Lung (tissue), 12 donors: ENCODE results near the gene HOXB1. TPM values are rescaled to one million over a fixed set of nuclear protein-coding genes. Genes with fewer than 3 reads are reported as not detected.

ENCODE experiments used
- ATAC-seq: fragments of 200-7000 bp; cut with Tn5 transposase; one replicate; pipeline ENCODE4 v1.9.1; 2020; ENCODE audit warnings: moderate number of reproducible peaks; ENCODE audit not compliant: insufficient read depth, low FRiP score
- DNase-seq, 3 donors: peaks; one replicate each; pipeline ENCODE4 v3.0.0-alpha.2; 2013 to 2017
- H3K27ac ChIP-seq, 2 donors: one replicate each; pipeline ENCODE4 v1.5.1; 2013; ENCODE audit warnings: mild to moderate bottlenecking in 2 of 2, moderate library complexity in 2 of 2, control low read depth in 1 of 2, inconsistent platforms in 1 of 2, low read depth in 1 of 2, low read length in 1 of 2
- H3K27me3 ChIP-seq, 3 donors: one replicate each; pipeline ENCODE4 v1.5.1; 2013; ENCODE audit warnings: low read length in 2 of 3; ENCODE audit not compliant: control insufficient read depth in 3 of 3, insufficient read depth in 3 of 3
- H3K36me3 ChIP-seq, 4 donors: one replicate each; pipeline ENCODE4 v1.5.1; 2013; ENCODE audit warnings: low read length in 4 of 4, mild to moderate bottlenecking in 1 of 4, moderate library complexity in 1 of 4; ENCODE audit not compliant: control insufficient read depth in 4 of 4, insufficient read depth in 4 of 4
- H3K4me1 ChIP-seq, 5 donors: one replicate each; pipeline ENCODE4 v1.5.1; 2013; ENCODE audit warnings: low read length in 5 of 5, mild to moderate bottlenecking in 2 of 5, moderate library complexity in 1 of 5; ENCODE audit not compliant: control insufficient read depth in 5 of 5, insufficient read depth in 5 of 5
- H3K4me3 ChIP-seq: one replicate; pipeline ENCODE4 v1.5.1; 2013; ENCODE audit warnings: mild to moderate bottlenecking, control low read depth, moderate library complexity
- H3K9ac ChIP-seq, 2 donors: one replicate each; pipeline ENCODE4 v1.5.1; 2013; ENCODE audit warnings: low read length in 2 of 2, control low read depth in 1 of 2; ENCODE audit not compliant: insufficient read depth in 1 of 2
- H3K9me3 ChIP-seq, 4 donors: one replicate each; pipeline ENCODE4 v1.5.1; 2013; ENCODE audit warnings: low read length in 3 of 4, mild to moderate bottlenecking in 1 of 4, moderate library complexity in 1 of 4; ENCODE audit not compliant: control insufficient read depth in 4 of 4, insufficient read depth in 3 of 4
- CTCF ChIP-seq: IDR thresholded peaks from 2 replicates; pipeline ENCODE4 v1.5.1; 2012; ENCODE audit warnings: mild to moderate bottlenecking; ENCODE audit errors: control extremely low read depth, extremely low read depth
- WGBS, 2 donors: extraction: QIAGEN DNeasy Blood & Tissue Kit; methylation state at CpG; one replicate each; pipeline ENCODE4 v1.1.7; 2013; 5-methylcytosine and 5-hydroxymethylcytosine counted together
- polyA plus RNA-seq, 2 donors: library from polyadenylated mRNA; stranded (reverse); fragments of 200-250 nt; gene quantifications; one replicate each; pipeline ENCODE4 v1.2.1, GENCODE V29; 2013
- total RNA-seq, 2 donors: library from RNA; depleted of rRNA in 1 of 2; stranded (reverse); fragments of >200 nt in 1 of 2; gene quantifications; one replicate each; pipeline ENCODE4 v1.2.1, GENCODE V29; 2014 to 2021
- donor health status: control.
- donor health status: control.
- donor health status: Bipolar disorder and iron deficiency.
- donor health status: healthy.
- donor health status: DM: yes; HTN: yes; CAD: no.

Gene HOXB1
- total and polyA plus RNA-seq, 4 donors, result not detected

GRCh38 chr17:48562934-48563333 is 32.1 kb upstream of the HOXB1 start:
- H3K4me3 ChIP-seq, result no peak overlapping the region
- H3K27ac ChIP-seq, result peak overlapping the region in 1 of 2 donors; percentile 13
- ATAC-seq (no peak), DNase-seq (no peak)
- TF ChIP-seq CTCF, result no peak
- peaks cover 0 to 29% (median 8%) of the 10 kb centered on the region in 4 donors for H3K36me3 ChIP-seq
- H3K4me1 ChIP-seq, result peaks cover 0 to 89% (median 21%) of the 10 kb centered on the region in 5 donors
- 57 to 68% methylated on average over 5 of the region's 5 CpGs for WGBS, 2 donors
- peaks cover 0 to 3% (median 0%) of the 10 kb centered on the region in 4 donors for H3K9me3 ChIP-seq
- peak overlapping the region; percentile 39 to 95 for H3K9ac ChIP-seq
- peaks cover 4 to 57% (median 7%) of the 10 kb centered on the region in 3 donors for H3K27me3 ChIP-seq

GRCh38 chr17:48561884-48562810 is 31.3 kb upstream of the HOXB1 start:
- 51 to 62% methylated on average over 15 of the region's 15 CpGs for WGBS, 2 donors
- Histone ChIP-seq H3K4me3 (no peak overlapping the region), H3K4me1 (peaks cover 0 to 89% (median 16%) of the 10 kb centered on the region in 5 donors), H3K36me3 (peaks cover 0 to 29% (median 8%) of the 10 kb centered on the region in 4 donors), H3K27ac (no peak overlapping the region), H3K9ac (peak overlapping the region; percentile 39 to 95), H3K27me3 (peaks cover 4 to 51% (median 7%) of the 10 kb centered on the region in 3 donors), H3K9me3 (peaks cover 0 to under 1% (median 0%) of the 10 kb centered on the region in 4 donors)
- TF ChIP-seq CTCF, result no peak
- DNase-seq (peak in 2 of 3 donors; percentile 31 to 70), ATAC-seq (no peak)

- WGBS, 2 donors, result 54 to 63% methylated on average over 14 of the region's 14 CpGs
- Histone ChIP-seq H3K27ac (peak overlapping the region in 1 of 2 donors; percentile 17), H3K9me3 (no peaks in the 10 kb centered on the region), H3K27me3 (peaks cover 4 to 50% (median 7%) of the 10 kb centered on the region in 3 donors), H3K4me3 (no peak overlapping the region), H3K36me3 (peaks cover 0 to 22% (median 6%) of the 10 kb centered on the region in 4 donors), H3K4me1 (peaks cover 0 to 84% (median 9%) of the 10 kb centered on the region in 5 donors), H3K9ac (peak overlapping the region in 1 of 2 donors; percentile 95)
- DNase-seq (peak; percentile 77 to 97 (median 94)), ATAC-seq (no peak)
- TF ChIP-seq CTCF, result no peak
Observed at GRCh38 chr17:48559840-48560817, 29.3 kb upstream of the HOXB1 start.
